OCI-LY1 (cell line): Measurements from ENCODE around the gene FOXN3.

Experiments
- CTCF ChIP-seq: fragments of 200-600 bp; sonication (generic), shearing (Covaris generic); IDR thresholded peaks from 2 replicates; pipeline ENCODE4 v1.5.1; 2017; ENCODE audit warnings: mild to moderate bottlenecking, antibody characterized with exemption, low read length, moderate library complexity, mixed read lengths
- EZH2 ChIP-seq: fragments of 200-600 bp; sonication (generic), shearing (Covaris generic); IDR thresholded peaks from 2 replicates; pipeline ENCODE4 v1.8.0; 2017; ENCODE audit warnings: borderline replicate concordance, mixed run types, mild to moderate bottlenecking, antibody characterized with exemption, low read length, moderate library complexity, mixed read lengths

- TF ChIP-seq EZH2 (no peak), CTCF (no peak)
Observed at GRCh38 chr14:89359477-89360222, 57.4 kb downstream of the FOXN3 start.
